ENCODE data around the gene PLXNA3. TPM values are rescaled to one million over a fixed set of nuclear protein-coding genes. Genes with fewer than 3 reads are reported as not detected.

The PLXNA3 gene
- total RNA-seq, 4 donors from 2014 or later: 38.0 to 54.6 (median 48.4) TPM

GRCh38 chrX:154426916-154427770 lies 30.9 kb upstream of the PLXNA3 start:
- Histone ChIP-seq H3K4me3 (peak overlapping the region in 2 of 4 donors; percentile 78 to 90), H3K4me1 (peaks cover 0 to 15% (median 0%) of the 10 kb centered on the region in 4 donors), H3K9me3 (no peaks in the 10 kb centered on the region), H3K27ac (no peak overlapping the region), H3K36me3 (peaks cover 0 to 4% (median 0%) of the 10 kb centered on the region in 3 donors), H3K27me3 (no peaks in the 10 kb centered on the region)
- no peak for DNase-seq
- TF ChIP-seq CTCF (IDR thresholded peaks at IDR 0.05): no peak
- TF ChIP-seq POLR2A (IDR thresholded peaks at IDR 0.05): no peak

- Histone ChIP-seq H3K4me3 (peak within 1 kb of the TSS; percentile 66 to 90 (median 80)), H3K4me1 (peaks cover 0 to 15% (median 0%) of the 10 kb centered on the region in 4 donors), H3K9me3 (no peaks in the 10 kb centered on the region), H3K27ac (peak within 1 kb of the TSS; percentile 77 to 88 (median 84)), H3K27me3 (no peaks in the 10 kb centered on the region), H3K36me3 (peaks cover 0 to 11% (median 0%) of the 10 kb centered on the region in 3 donors)
- DNase-seq: peak; percentile 86 to 96 (median 92)
- TF ChIP-seq POLR2A (IDR thresholded peaks at IDR 0.05): peak; percentile 56 to 59
- no peak for TF ChIP-seq CTCF (IDR thresholded peaks at IDR 0.05)
These were observed 29.6 kb upstream of the PLXNA3 start, which contains the start of gene ATP6AP1 for GRCh38 chrX:154428176-154429171. TSS of gene ATP6AP1 (plus strand) at chrX:154428677. CDS start at chrX:154428693, 16 bp downstream.

GRCh38 chrX:154429711-154430110 lies 28.4 kb upstream of the PLXNA3 start:
- TF ChIP-seq CTCF (IDR thresholded peaks at IDR 0.05) (no peak), POLR2A (IDR thresholded peaks at IDR 0.05) (no peak)
- Histone ChIP-seq H3K27ac (peak overlapping the region in 2 of 4 donors; percentile 86 to 88), H3K9me3 (no peaks in the 10 kb centered on the region), H3K4me1 (peaks cover 0 to 15% (median 0%) of the 10 kb centered on the region in 4 donors), H3K36me3 (peaks cover 0 to 17% (median 0%) of the 10 kb centered on the region in 3 donors), H3K27me3 (no peaks in the 10 kb centered on the region), H3K4me3 (peak overlapping the region in 2 of 4 donors; percentile 78 to 90)
- DNase-seq: no peak

- H3K4me3 ChIP-seq: no peak overlapping the region
- H3K36me3 ChIP-seq: peaks cover 0 to 17% (median 0%) of the 10 kb centered on the region in 3 donors
These were observed 27.6 kb upstream of the PLXNA3 start for GRCh38 chrX:154430479-154430878.

More at GRCh38 chrX:154430479-154430878, 27.6 kb upstream of the PLXNA3 start:
- H3K27ac ChIP-seq: peak overlapping the region in 1 of 4 donors; percentile 30
- DNase-seq: no peak
- TF ChIP-seq CTCF (IDR thresholded peaks at IDR 0.05) (no peak), POLR2A (IDR thresholded peaks at IDR 0.05) (no peak)
- H3K9me3 ChIP-seq: no peaks in the 10 kb centered on the region
- peaks cover 0 to 15% (median 0%) of the 10 kb centered on the region in 4 donors for H3K4me1 ChIP-seq
- no peaks in the 10 kb centered on the region for H3K27me3 ChIP-seq

All from Peyer's patch (tissue), 4 donors.